Activated naive CD4-positive, alpha-beta T cell treated with anti-CD3 and anti-CD28 coated beads, Interleukin-2, amount 50 U/mL, for 24 hours (primary cell): ENCODE measurements around the gene SMAD3.

Experiments
- H3K27ac Mint-ChIP-seq: one replicate; pipeline ENCODE4 v1.8.0; 2021; ENCODE audit warnings: mild to moderate bottlenecking, mixed read lengths
- H3K27me3 Mint-ChIP-seq: one replicate; pipeline ENCODE4 v1.8.0; 2021; ENCODE audit warnings: mixed read lengths
- H3K36me3 Mint-ChIP-seq: one replicate; pipeline ENCODE4 v1.8.0; 2021; ENCODE audit warnings: mixed read lengths
- H3K4me1 Mint-ChIP-seq: one replicate; pipeline ENCODE4 v1.8.0; 2021; ENCODE audit warnings: mixed read lengths
- H3K4me3 Mint-ChIP-seq: one replicate; pipeline ENCODE4 v1.8.0; 2021; ENCODE audit warnings: mild to moderate bottlenecking, mixed read lengths
- H3K9me3 Mint-ChIP-seq: one replicate; pipeline ENCODE4 v1.8.0; 2021; ENCODE audit warnings: mixed read lengths

Gene SMAD3

DNA sequence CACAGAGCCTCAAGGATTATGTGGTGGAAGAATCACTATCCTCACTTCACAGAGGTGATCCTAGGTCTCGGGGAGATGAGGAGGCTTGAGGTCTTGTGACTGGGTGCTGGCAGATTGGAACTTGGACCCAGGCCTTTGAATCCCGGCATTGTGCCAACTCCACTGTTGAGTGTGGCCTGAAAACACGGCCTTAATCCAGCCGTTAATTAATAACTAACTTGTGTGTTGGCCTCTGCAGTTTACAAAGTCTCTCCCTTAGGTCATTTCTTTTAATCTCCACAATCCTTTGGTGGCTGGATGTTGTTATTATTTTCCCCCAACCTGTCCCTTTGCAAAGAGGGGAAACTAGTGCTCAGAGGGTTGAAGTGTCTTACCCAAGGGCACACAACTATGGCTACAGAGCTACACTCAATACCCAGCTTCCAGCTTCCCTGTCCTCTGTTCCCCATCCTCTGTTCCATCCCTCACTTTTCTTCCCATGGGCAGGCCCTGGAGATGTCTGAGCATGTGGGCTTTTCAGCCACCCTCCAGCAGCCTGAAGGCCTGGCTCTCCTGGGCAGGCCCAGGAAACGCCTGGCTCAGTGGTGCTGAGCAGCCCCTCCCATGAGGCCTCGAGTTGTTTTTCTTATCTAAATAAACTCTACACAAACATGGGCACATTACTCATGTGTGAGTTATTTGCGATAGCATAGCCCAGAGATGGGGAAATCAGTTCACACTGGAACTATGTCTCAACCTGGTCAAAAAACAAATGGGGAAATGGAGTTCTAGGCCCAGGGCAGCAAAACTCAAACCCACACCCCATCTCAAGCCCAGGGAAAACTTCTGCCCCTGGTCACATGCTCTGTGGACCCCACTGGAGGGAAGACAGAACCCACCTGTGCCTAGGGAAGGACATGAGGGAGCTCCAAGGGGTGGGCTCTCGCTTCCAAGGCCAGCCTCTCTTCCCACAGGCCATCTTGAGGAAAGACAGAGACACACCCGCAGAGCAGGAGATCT, 16.8 kb upstream of the SMAD3 start:
- Mint-ChIP-seq H3K4me1 (peaks cover 10% of the 10 kb centered on the region), H3K27me3 (no peaks in the 10 kb centered on the region), H3K4me3 (no peak overlapping the region), H3K36me3 (no peaks in the 10 kb centered on the region), H3K27ac (no peak overlapping the region), H3K9me3 (no peaks in the 10 kb centered on the region)

DNA sequence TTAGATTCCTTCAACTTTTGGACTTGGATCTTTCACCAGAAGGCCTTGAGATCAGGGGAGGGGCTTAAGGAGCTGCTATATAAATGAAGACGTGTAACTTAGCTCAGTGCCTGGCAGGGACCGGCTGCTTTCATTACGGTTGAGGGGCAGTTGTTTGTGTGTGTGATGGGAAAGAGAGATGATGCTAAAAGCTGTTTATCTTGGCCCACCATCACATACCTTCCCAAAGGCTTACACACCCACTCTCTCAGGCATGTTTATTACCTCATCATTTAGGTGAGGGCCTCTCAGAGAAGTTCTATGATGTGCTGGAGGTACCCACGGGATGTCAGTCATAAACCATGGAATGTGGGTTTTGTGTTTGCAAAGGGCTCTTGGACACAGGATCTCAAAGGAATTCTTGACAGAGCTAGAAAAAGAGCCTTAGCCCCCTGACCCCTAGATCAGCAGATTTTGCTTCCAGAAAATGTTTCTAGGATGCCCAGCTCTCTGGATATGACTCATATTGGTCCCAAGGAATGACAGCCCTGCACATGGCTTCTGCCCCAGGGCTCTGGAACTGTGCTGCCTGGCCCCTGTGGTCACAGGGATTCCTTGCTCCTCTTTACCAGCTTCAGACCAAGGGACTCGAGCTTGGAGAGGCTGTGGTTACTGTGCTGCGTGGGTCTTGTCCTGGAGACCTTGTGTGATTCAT, 15.9 kb upstream of the SMAD3 start:
- Mint-ChIP-seq H3K27ac (no peak overlapping the region), H3K9me3 (no peaks in the 10 kb centered on the region)

DNA sequence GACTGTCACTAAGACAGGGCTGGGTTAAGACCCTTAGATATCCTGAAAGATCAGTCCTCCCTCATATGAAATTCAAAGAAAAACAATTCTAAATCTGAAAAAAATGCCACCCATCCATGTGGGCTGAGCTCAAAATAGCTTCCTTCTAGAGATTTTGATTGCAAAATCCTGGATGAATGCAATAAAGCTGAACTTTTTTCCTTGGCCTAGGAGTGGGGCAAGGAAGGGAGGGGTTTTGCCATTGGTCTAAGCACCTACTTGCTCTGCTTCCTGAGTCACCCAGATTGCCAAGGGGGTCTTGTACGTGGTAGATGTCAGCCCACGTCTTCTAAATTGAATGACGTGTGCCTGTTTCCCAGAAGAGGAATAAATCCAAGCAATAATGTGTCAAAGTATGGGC, 15.3 kb upstream of the SMAD3 start:
- Mint-ChIP-seq H3K36me3 (no peaks in the 10 kb centered on the region), H3K4me1 (peaks cover 17% of the 10 kb centered on the region), H3K27ac (no peak overlapping the region), H3K4me3 (no peak overlapping the region), H3K27me3 (no peaks in the 10 kb centered on the region), H3K9me3 (no peaks in the 10 kb centered on the region)

More for the DNA sequence above, 15.9 kb upstream of the SMAD3 start:
- no peak overlapping the region for H3K4me3 Mint-ChIP-seq
- H3K27me3 Mint-ChIP-seq, result no peaks in the 10 kb centered on the region
- H3K36me3 Mint-ChIP-seq, result no peaks in the 10 kb centered on the region
- peaks cover 11% of the 10 kb centered on the region for H3K4me1 Mint-ChIP-seq

DNA sequence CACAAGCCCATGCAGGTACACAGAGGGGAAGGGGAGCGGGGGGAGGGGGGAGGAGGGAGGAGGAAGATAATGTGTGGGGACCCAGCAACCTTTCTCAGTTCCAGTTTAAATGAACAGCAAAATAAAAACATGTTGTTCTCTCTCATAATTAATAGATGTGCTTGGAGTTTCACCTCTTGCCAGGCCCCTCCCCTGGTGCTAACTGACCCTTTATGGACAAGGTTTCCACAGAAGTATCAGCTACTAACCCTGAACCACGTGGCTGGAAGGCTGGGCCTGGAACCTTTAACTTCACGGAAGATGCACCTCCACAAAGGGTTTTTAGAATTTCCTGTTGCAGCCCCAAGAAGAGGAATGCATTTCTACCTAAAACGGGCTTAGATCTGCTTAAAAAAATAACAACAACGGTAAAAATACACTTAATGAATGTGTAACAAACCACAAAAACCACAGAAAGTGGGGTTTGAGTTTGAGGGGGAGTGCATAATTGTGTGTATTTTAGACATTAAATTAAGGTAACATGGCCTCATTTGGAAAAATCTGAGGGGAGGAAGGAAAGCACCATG, 14.8 kb upstream of the SMAD3 start:
- Mint-ChIP-seq H3K9me3 (no peaks in the 10 kb centered on the region), H3K4me1 (peaks cover 19% of the 10 kb centered on the region), H3K27ac (no peak overlapping the region), H3K4me3 (no peak overlapping the region), H3K36me3 (no peaks in the 10 kb centered on the region), H3K27me3 (no peaks in the 10 kb centered on the region)

DNA sequence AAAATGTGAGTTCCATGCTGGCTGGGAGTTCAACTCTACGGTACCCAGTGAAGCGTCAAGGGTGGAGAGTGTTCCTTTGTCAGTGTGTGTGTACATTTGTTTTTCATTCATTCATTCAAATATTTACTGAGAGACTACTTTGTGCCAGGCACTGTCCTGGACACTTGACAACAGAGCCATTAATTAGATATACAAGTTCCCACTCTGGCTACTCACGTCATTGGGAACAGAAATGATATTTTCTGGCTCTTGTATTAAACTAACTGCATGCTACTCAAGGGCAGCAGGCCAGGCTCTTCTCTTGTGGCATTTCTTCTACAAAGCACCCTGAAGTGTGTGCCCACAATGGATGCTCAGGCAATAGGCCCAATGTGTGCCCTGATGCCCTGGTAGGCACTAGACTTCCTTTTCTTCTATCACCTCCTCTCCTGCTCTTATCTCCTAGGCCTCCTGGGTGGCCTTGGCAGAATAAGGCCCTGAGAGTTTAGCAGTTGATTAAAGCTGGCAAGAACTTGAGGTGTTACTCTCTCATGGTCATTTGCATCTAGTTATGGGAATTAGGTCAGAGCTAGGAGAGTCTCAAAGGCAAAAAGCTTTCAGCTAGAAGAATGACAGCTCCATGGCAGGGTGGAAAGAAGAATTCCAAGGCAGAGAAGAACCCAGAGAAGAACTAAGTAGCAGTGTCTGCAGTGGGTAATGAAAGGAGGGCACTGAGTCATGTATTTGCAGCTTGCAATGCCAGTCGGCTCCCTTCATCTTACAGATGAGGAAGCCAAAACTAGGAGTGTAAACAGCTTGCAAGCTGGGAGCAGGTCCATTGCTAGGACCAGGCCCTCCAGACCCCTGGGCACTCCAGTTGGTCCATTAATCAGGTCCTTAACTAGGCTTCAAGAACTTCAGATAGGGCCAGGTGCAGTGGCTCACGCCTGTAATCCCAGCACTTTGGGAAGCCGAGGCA, 14.0 kb upstream of the SMAD3 start:
- Mint-ChIP-seq H3K9me3 (no peaks in the 10 kb centered on the region), H3K27me3 (no peaks in the 10 kb centered on the region), H3K4me3 (no peak overlapping the region), H3K27ac (no peak overlapping the region), H3K36me3 (no peaks in the 10 kb centered on the region), H3K4me1 (peaks cover 24% of the 10 kb centered on the region)

DNA sequence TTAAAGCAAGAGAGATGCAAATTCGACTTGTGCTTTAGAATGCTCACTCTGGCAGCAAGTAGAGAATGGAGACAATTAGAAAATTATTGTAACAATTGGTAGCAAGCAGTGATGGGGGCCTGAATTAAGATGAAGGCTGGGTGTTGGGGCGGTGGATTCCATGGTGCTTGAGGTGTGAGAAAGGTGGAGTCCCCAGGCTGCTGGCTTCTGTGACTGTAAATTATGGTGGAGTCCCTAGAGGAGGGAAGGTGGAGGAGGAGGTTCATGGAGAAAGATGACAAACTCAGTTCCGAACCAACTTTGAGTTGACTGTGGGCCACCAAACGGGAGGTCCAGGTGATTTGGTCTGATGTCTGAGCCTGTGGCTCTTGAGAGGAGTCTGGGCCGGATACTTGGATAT, 10.7 kb upstream of the SMAD3 start:
- peak overlapping the region; percentile 25 for H3K27ac Mint-ChIP-seq
- H3K4me1 Mint-ChIP-seq, result peaks cover 32% of the 10 kb centered on the region
- no peak overlapping the region for H3K4me3 Mint-ChIP-seq
- no peaks in the 10 kb centered on the region for H3K9me3 Mint-ChIP-seq
- H3K36me3 Mint-ChIP-seq, result no peaks in the 10 kb centered on the region
- no peaks in the 10 kb centered on the region for H3K27me3 Mint-ChIP-seq

DNA sequence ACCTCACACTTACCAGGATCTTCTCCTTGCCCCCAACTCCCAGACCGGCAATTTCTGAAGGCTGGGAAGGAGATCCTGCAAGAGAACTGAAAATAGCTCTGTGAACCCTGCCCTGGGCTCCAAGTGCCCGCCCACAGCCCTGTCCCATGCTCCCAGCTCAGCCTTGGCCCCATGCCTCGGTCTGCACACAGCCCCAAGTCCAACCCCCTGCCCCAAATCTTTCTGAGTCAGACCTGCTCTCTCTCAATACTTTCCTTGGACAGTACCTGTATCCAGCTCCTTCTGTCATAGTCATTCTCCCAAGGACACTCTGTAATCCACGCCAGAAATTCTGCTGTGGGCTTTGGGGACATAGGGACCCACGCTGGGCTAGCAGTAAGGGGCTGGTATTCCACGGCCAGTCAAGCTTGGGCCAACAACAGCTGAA, 6.3 kb upstream of the SMAD3 start:
- Mint-ChIP-seq H3K4me1 (peaks cover 39% of the 10 kb centered on the region), H3K27me3 (no peaks in the 10 kb centered on the region), H3K9me3 (no peaks in the 10 kb centered on the region), H3K4me3 (no peak overlapping the region), H3K36me3 (no peaks in the 10 kb centered on the region), H3K27ac (no peak overlapping the region)

DNA sequence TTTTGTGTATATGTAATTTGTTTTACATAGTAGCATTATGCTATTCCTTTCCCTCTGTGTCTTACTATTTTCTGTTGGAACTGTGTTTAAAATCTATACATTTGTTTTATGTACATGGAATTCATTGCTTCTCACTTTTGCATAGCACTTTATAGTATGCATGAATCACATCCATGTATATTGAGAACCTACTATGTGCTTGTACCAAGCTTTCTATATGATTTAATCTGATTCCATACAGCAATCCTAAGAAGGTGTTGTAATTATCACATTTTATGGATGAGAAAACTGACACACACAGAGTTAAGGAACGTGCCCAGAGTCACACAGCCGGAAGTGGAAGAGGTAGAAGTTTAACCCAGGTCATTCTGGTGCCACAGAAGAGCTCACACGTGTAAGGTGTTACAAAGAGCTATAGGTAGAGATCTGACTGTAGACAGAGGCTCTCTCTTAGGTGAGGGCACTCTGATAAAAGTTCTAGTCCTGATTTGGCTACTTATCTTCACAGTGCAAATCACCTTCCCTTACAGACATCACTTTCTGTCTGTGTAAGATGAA, 3.5 kb upstream of the SMAD3 start:
- no peaks in the 10 kb centered on the region for H3K27me3 Mint-ChIP-seq
- peaks cover 27% of the 10 kb centered on the region for H3K4me1 Mint-ChIP-seq
- H3K36me3 Mint-ChIP-seq, result no peaks in the 10 kb centered on the region
- H3K9me3 Mint-ChIP-seq, result no peaks in the 10 kb centered on the region
- peak overlapping the region; percentile 9 for H3K27ac Mint-ChIP-seq
- no peak overlapping the region for H3K4me3 Mint-ChIP-seq

DNA sequence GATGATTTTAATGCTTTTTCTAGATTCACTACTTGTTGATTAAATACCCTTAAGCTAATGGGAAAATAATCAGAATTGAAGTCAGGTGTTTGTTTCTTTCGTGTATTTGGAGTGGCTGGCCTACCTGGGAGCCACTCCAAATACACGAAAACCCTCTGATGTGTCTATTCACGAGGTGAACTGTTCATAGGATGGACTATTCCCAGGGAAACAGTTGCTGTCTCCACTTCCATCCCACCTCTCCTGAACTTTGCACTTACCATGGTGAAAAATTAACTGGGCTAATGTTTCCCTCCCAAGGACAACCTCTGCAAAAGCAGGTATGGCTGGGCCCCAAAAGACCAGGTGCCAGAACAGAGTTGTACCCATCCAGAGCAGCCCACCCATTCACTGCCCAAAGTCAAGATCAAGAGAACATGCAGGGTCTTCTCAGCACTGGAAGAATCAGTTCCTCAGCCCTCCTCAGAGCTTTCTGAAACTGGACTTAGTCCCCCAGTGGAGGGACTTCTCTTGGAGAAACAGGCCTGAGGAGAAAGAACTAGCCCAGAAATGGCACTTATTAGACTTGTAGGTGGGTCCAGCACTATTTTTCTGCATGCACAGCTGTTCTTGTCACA, 2.9 kb upstream of the SMAD3 start:
- no peaks in the 10 kb centered on the region for H3K36me3 Mint-ChIP-seq
- H3K27me3 Mint-ChIP-seq, result no peaks in the 10 kb centered on the region
- peaks cover 28% of the 10 kb centered on the region for H3K4me1 Mint-ChIP-seq
- H3K4me3 Mint-ChIP-seq, result no peak overlapping the region
- peak overlapping the region; percentile 9 for H3K27ac Mint-ChIP-seq
- H3K9me3 Mint-ChIP-seq, result no peaks in the 10 kb centered on the region

DNA sequence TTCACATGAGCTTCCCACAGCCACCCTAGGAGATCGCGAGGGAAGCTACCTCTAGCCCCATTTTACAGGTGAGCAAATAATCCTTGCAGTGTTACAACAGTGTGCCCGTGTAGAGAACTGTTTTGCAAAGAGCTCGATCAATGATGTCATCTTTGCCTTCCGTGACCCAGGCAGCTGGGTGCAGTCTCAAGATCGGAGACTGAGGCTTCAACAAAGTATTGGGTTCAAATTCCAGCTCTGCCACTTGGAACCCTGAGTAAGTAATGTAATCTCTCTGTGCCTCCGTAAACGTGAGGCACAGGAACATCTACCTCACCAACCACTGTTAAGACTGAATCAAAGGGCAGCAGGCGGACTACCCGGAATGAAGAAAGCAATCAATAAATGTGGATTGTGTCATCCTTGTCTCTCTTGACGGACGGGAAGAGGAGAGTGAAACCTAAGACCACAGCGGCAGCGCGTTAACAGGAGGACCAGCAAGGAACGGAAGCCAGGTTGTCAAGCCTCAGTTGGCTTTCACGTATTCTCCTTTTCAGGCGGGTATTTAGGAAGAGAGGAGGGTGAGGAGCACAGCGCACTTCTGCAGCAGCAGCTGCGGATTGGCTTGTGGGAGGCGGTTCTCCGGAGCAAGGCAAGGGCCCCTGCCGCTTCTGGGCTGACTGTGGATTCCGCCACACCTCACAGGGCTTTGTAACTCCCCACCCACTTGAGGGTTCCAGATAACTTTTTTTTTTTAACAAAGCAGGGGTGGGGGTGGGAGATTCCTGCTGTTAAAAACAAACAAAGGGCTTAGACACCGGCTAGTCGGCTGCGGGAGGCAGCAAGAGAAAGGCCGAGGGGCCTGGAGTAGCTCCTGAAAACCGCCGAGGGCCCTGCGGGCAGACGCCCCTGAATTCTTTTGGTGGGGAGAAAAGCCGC, 1.5 kb upstream of the SMAD3 start:
- Mint-ChIP-seq H3K4me3 (peak overlapping the region; percentile 62), H3K27me3 (no peaks in the 10 kb centered on the region), H3K4me1 (peaks cover 43% of the 10 kb centered on the region), H3K36me3 (no peaks in the 10 kb centered on the region), H3K9me3 (no peaks in the 10 kb centered on the region), H3K27ac (peak overlapping the region; percentile 57)

DNA sequence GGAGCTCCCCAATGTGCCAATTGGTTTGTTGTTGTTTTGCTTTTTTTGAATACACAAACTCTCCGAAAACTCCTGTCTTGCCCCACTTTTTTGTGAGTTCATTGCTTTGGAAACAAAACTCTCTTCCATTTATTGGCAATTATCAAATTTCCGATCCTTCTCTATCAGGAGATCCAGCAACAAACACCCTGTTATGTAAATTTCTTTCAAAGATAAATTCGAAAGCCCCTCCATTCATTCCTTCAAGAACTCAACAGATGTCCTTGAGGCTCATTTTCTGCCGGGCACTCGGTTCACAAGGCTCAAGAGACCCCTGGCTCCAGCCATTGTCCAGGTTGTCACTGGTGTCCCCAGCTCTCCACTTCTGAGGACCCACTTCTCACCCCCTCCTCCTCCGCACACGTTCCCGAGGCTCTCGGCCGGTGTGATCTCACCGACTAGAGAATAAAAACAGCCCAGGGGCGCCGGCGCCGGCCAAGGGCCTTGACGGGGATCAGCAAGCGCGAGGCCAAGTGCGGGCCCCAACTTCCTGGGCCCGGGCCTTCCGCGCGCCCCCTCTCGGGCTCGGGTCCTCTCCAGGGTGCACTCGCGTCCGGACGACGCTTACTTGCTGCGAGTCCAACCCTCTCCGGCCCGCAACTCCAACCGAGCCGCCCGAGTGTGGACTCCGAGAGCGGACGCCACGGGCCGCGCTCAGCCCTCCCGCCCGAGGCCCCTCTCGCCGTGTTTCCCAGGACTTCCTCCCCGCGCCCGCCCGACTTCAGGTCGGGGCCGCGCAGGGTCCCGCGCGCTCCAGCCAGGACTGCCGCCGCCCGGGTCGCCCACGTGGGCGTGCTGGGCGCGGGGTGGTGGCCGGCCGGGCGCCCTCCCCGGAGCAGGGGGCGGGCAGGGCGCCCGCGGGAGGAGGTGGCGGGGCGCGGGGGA, 533 bp upstream of the SMAD3 start:
- peak overlapping the region; percentile 61 for H3K27ac Mint-ChIP-seq
- H3K27me3 Mint-ChIP-seq, result no peaks in the 10 kb centered on the region
- H3K4me1 Mint-ChIP-seq, result peaks cover 52% of the 10 kb centered on the region
- H3K4me3 Mint-ChIP-seq, result peak overlapping the region; percentile 62
- H3K36me3 Mint-ChIP-seq, result no peaks in the 10 kb centered on the region
- H3K9me3 Mint-ChIP-seq, result no peaks in the 10 kb centered on the region

DNA sequence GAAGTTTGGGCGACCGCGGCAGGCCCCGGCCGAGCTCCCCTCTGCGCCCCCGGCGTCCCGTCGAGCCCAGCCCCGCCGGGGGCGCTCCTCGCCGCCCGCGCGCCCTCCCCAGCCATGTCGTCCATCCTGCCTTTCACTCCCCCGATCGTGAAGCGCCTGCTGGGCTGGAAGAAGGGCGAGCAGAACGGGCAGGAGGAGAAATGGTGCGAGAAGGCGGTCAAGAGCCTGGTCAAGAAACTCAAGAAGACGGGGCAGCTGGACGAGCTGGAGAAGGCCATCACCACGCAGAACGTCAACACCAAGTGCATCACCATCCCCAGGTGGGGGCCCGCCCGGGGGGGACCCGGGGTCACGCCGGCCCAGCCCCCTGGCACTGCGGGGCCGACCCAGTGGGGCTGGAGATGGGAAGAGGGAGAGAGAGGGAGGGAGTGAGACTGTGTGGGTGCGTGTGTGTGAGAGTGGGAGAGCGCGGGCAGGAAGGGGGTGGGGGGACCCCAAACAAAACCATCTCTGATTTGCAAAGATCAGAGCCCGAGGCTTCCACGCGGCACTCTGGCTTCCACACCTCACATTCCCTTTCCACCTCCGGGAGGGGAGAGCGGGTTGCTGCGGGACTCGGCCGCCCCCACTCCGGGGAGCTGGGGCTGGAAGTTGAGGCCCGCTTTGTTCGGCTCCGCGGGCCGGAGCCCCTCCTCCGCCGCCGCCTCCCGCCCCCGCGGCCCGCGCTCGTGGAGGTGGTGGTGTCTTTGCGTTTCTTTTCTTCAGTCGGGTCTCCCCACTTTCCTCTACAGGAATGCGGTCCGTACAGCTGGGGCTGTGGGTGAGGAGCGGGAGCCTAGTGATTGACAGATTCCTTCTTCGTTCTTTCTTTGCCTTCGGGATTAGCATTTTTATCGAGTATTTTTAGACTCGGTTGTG, 898 bp downstream of the SMAD3 start:
- H3K36me3 Mint-ChIP-seq, result peaks cover 4% of the 10 kb centered on the region
- peaks cover 66% of the 10 kb centered on the region for H3K4me1 Mint-ChIP-seq
- no peaks in the 10 kb centered on the region for H3K27me3 Mint-ChIP-seq
- H3K9me3 Mint-ChIP-seq, result no peaks in the 10 kb centered on the region
- peak overlapping the region; percentile 89 for H3K4me3 Mint-ChIP-seq
- peak overlapping the region; percentile 48 for H3K27ac Mint-ChIP-seq
